Nephron (organoid): ENCODE data around the gene SVEP1.
A peak's percentile ranks its signal among the peaks of the same experiment; 100 is the strongest.

Experiments
- H3K27ac Mint-ChIP-seq, 3 experiments: 2 replicates each; pipeline ENCODE4 v1.8.0; 2020; ENCODE audit warnings: mixed read lengths in 3 of 3, mild to moderate bottlenecking in 2 of 3, moderate library complexity in 1 of 3
- H3K27me3 Mint-ChIP-seq: 2 replicates; pipeline ENCODE4 v1.8.0; 2021; ENCODE audit warnings: low read depth, mild to moderate bottlenecking, moderate library complexity, mixed read lengths
- H3K36me3 Mint-ChIP-seq: 2 replicates; pipeline ENCODE4 v1.8.0; 2020; ENCODE audit warnings: low read depth, mixed read lengths
- H3K4me1 Mint-ChIP-seq: 2 replicates; pipeline ENCODE4 v1.8.0; 2020; ENCODE audit warnings: mixed read lengths
- H3K4me3 Mint-ChIP-seq, 3 experiments: 2 replicates each; pipeline ENCODE4 v1.8.0; 2020; ENCODE audit warnings: mild to moderate bottlenecking in 3 of 3, mixed read lengths in 3 of 3, moderate library complexity in 2 of 3
- H3K9me3 Mint-ChIP-seq: 2 replicates; pipeline ENCODE4 v1.8.0; 2020; ENCODE audit warnings: mixed read lengths
- TF ChIP-seq, protein P1 (sequence below), 3 experiments: fragments of 200-600 bp; sonication (generic); IDR thresholded peaks; one replicate each; pipeline ENCODE4 v1.5.0; 2021; ENCODE audit warnings: antibody characterized with exemption in 3 of 3; ENCODE audit not compliant: unreplicated experiment in 3 of 3

SVEP1 gene

DNA sequence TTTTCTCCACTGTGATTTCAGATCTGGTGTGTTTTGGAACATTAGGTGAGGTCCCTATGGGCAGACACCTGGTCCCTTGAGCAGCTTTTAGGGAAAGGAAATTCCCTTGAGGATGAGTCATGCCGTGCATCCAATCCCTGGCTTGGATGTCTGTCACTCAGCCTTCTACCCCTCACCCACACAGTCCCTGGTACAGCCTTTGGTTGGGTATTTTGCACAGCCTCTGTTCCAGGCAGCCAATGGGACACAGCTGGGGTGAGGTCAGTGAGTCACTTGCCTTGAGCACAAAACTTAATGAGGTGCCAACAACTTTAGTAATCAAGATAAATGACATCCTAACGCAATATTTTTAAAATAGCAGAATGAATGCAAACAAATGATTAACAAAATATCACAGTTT is 22.7 kb upstream of the SVEP1 start:
- peaks cover 11% of the 10 kb centered on the region for H3K4me1 Mint-ChIP-seq
- no peak overlapping the region for H3K27ac Mint-ChIP-seq
- peaks cover 5% of the 10 kb centered on the region for H3K9me3 Mint-ChIP-seq
- no peaks in the 10 kb centered on the region for H3K27me3 Mint-ChIP-seq
- H3K4me3 Mint-ChIP-seq, result no peak overlapping the region
- TF ChIP-seq, protein P1, sequence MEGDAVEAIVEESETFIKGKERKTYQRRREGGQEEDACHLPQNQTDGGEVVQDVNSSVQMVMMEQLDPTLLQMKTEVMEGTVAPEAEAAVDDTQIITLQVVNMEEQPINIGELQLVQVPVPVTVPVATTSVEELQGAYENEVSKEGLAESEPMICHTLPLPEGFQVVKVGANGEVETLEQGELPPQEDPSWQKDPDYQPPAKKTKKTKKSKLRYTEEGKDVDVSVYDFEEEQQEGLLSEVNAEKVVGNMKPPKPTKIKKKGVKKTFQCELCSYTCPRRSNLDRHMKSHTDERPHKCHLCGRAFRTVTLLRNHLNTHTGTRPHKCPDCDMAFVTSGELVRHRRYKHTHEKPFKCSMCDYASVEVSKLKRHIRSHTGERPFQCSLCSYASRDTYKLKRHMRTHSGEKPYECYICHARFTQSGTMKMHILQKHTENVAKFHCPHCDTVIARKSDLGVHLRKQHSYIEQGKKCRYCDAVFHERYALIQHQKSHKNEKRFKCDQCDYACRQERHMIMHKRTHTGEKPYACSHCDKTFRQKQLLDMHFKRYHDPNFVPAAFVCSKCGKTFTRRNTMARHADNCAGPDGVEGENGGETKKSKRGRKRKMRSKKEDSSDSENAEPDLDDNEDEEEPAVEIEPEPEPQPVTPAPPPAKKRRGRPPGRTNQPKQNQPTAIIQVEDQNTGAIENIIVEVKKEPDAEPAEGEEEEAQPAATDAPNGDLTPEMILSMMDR (IDR thresholded peaks at IDR 0.05; ENCODE audit: unreplicated experiment in 3 of 3), result no peak
- H3K36me3 Mint-ChIP-seq, result no peaks in the 10 kb centered on the region

DNA sequence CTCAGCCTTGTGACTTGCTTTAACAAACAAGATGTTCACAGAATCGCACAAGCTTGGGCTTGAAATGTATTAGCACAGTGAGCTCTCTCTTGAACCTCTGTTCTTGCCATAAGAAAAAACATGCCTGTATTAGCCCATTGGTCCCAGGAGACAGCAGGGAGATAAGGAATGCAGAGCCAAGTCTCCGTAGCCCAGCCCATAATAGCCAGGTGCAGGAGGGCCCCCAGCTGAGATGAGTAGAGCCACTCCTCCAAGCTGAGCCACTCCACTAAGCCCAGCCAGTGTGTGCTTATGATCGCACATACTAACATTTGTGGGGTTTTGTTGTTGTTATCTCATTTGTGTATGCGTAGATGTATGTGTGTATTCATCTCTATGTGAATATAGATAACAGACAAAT is 21.6 kb upstream of the SVEP1 start:
- Mint-ChIP-seq H3K4me3 (no peak overlapping the region), H3K36me3 (no peaks in the 10 kb centered on the region), H3K9me3 (peaks cover 5% of the 10 kb centered on the region), H3K27me3 (no peaks in the 10 kb centered on the region), H3K27ac (peak overlapping the region in 1 of 3 experiments; percentile 96), H3K4me1 (peaks cover 11% of the 10 kb centered on the region)
- TF ChIP-seq, protein P1 (IDR thresholded peaks at IDR 0.05; ENCODE audit: unreplicated experiment in 3 of 3), result no peak

DNA sequence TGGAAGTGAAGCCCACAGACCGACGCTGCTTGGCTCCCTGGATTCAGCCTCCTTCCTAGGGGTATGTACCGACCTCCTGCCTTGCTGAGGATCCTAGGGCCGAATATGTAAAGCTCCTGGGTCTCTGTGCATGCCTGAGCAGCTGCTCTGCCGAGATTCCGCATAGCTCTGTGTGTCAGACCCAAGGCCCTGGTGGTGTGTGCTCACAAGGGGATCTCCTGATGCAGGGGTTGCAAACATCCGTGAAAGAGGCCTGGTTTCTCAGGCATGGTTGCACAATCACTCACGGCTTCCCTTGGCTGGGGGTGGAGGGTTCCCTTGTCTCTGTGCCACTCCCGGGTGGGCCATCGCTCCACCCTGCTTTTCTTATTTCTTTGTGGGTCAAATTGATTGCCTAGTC is 19.9 kb upstream of the SVEP1 start:
- H3K27ac Mint-ChIP-seq, result peak overlapping the region in 2 of 3 experiments; percentile 66 to 96
- H3K9me3 Mint-ChIP-seq, result peaks cover 7% of the 10 kb centered on the region
- no peaks in the 10 kb centered on the region for H3K27me3 Mint-ChIP-seq
- TF ChIP-seq, protein P1 (IDR thresholded peaks at IDR 0.05; ENCODE audit: unreplicated experiment in 3 of 3), result no peak
- H3K4me3 Mint-ChIP-seq, result no peak overlapping the region
- peaks cover 10% of the 10 kb centered on the region for H3K4me1 Mint-ChIP-seq
- no peaks in the 10 kb centered on the region for H3K36me3 Mint-ChIP-seq

DNA sequence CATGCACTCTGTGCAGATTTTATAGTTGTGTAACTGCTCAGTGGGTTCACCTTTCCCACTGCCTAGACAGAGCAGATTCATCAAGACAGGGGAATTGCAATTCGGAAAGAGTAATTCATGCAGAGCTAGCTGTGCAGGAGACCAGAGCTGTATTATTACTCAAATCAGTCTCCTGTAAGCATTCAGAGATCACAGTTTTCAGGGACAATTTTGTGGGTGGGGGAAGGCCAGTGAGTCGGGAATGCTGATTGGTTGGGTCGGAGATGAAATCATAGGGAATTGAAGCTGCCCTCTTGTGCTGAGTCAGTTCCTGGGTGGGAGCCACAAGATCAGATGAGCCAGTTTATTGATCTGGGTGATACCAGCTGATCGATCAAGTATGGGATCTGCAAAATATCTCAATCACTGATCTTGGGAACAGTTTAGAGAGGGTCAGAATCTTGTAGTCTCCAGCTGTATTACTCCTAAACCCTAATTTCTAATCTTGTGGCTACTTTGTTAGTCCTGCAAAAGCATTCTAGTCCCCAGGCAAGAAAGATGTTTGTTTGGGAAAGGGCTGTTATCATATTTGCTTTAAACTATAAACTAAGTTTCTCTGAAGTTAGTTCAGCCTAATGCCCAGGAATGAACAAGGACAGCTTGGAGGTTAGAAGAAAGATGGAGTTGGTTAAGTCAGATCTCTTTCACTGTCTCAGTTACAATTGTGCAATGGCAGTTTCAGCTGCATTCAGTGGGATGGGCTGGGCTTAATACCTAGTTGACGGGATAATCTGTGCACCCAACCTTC is 12.7 kb upstream of the SVEP1 start:
- no peaks in the 10 kb centered on the region for H3K36me3 Mint-ChIP-seq
- H3K4me1 Mint-ChIP-seq, result no peaks in the 10 kb centered on the region
- no peak overlapping the region for H3K27ac Mint-ChIP-seq
- H3K27me3 Mint-ChIP-seq, result no peaks in the 10 kb centered on the region
- no peak overlapping the region for H3K4me3 Mint-ChIP-seq
- TF ChIP-seq, protein P1 (IDR thresholded peaks at IDR 0.05; ENCODE audit: unreplicated experiment in 3 of 3), result no peak
- H3K9me3 Mint-ChIP-seq, result peaks cover 30% of the 10 kb centered on the region

DNA sequence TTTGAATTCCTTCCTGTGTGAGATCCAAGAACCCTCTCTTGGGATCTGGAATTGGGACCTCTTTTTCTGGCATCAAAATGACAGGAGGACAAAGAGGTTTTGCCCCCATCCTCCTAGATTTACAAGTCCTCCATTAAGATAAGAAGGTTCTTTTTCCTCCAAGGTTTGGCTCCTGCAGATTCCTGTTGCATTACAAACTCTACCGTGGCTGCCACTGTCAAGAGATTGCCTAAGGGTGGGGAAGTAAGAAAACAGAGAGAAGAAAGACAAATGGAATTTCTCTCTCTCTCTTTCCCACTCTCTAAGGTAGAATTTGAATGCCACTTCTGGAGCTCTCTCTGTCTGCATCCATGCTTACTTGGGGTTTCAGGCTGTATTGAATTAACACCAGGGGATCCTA is 12.0 kb upstream of the SVEP1 start:
- Mint-ChIP-seq H3K27me3 (no peaks in the 10 kb centered on the region), H3K4me3 (no peak overlapping the region), H3K9me3 (peaks cover 35% of the 10 kb centered on the region), H3K27ac (no peak overlapping the region), H3K4me1 (no peaks in the 10 kb centered on the region), H3K36me3 (no peaks in the 10 kb centered on the region)
- TF ChIP-seq, protein P1 (IDR thresholded peaks at IDR 0.05; ENCODE audit: unreplicated experiment in 3 of 3), result no peak

DNA sequence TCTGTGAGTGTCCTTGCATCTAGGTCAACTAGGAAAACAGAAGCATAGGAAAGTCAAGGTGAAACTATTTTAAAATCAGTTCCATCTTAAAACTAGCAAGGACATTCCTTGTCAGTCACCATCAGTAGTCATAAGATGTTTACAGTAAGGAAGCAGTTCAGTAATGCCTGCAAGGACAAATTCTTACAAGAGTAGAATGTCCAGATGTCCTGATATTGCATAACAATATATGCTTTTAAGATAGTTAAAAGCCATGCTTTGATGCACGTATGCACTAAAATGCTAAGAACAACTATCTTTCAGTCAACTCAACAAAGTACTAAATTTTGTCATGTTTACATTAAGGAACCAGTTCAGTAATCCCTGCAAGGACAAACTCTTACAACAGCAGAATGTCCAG is 11.3 kb upstream of the SVEP1 start:
- H3K27ac Mint-ChIP-seq, result no peak overlapping the region
- no peaks in the 10 kb centered on the region for H3K36me3 Mint-ChIP-seq
- peaks cover 40% of the 10 kb centered on the region for H3K9me3 Mint-ChIP-seq
- H3K4me1 Mint-ChIP-seq, result no peaks in the 10 kb centered on the region
- TF ChIP-seq, protein P1 (IDR thresholded peaks at IDR 0.05; ENCODE audit: unreplicated experiment in 3 of 3), result no peak
- H3K27me3 Mint-ChIP-seq, result no peaks in the 10 kb centered on the region
- H3K4me3 Mint-ChIP-seq, result no peak overlapping the region
